GM12878 (cell line): ENCODE results near the gene TBC1D8B. TPM values are rescaled to one million over a fixed set of nuclear protein-coding genes. Genes with fewer than 3 reads are reported as not detected.

Experiments
- ATAC-seq: fragments of 200-7000 bp; cut with Tn5 transposase; 3 replicates; pipeline ENCODE4 v1.9.1; 2020; ENCODE audit warnings: mild to moderate bottlenecking, moderate library complexity
- BruUV-seq: library from RNA; stranded (reverse); fragments of 400-500 nt; replicated peaks from 2 replicates; lab custom pipeline; 2021; lab: Mats Ljungman, UMichigan
- CTCF ChIA-PET: fragments of 300-600 bp; sonication (Branson Sonifier 250); formaldehyde crosslinking; extraction: SDS; loops from one replicate; lab custom pipeline; 2021; ENCODE audit warnings: inconsistent platforms; lab: Yijun Ruan, JAX
- POLR2A ChIA-PET: fragments of 350-600 bp; formaldehyde crosslinking; extraction: SDS; loops from one replicate; lab custom pipeline; 2021; ENCODE audit warnings: inconsistent platforms; lab: Charles Lee
- RAD21 ChIA-PET: fragments of 300-600 bp; sonication (Branson Sonifier 250); formaldehyde crosslinking; loops from one replicate; lab custom pipeline; 2023; ENCODE audit warnings: antibody characterized with exemption; ENCODE audit not compliant: unreplicated experiment; lab: Charles Lee
- SMC1A ChIA-PET: fragments of 300-600 bp; sonication (Branson Sonifier 250); formaldehyde crosslinking; loops from one replicate; lab custom pipeline; 2023; ENCODE audit not compliant: unreplicated experiment, uncharacterized antibody; lab: Charles Lee
- DNase-seq: peaks from one replicate; pipeline ENCODE4 v3.0.0-alpha.2; 2011; ENCODE audit warnings: low read depth, low spot score
- FAIRE-seq: peaks from 3 replicates; lab custom pipeline; 2011; peaks lifted over from hg19 to GRCh38; lab: Jason Lieb, UNC
- H2AFZ ChIP-seq: 2 replicates; pipeline ENCODE4 v1.6.0; 2011; ENCODE audit warnings: low read depth, low read length, control low read depth; ENCODE audit not compliant: control insufficient read depth
- H3K27ac ChIP-seq: 2 replicates; pipeline ENCODE4 v1.5.1; 2011; ENCODE audit warnings: control low read depth; ENCODE audit not compliant: control insufficient read depth, insufficient read depth
- H3K27me3 ChIP-seq, 2 experiments: replicated peaks in 1 of 2; 2 replicates each; pipeline versions ENCODE4 v1.6.0 to v1.6.1; 2011; ENCODE audit warnings: low read length in 1 of 2; ENCODE audit not compliant: control insufficient read depth in 2 of 2, insufficient read depth in 2 of 2
- H3K36me3 ChIP-seq, 2 experiments: 2 replicates each; pipeline ENCODE4 v1.5.1; 2011; ENCODE audit warnings: low read length in 1 of 2; ENCODE audit not compliant: control insufficient read depth in 2 of 2, insufficient read depth in 2 of 2
- H3K4me1 ChIP-seq: 2 replicates; pipeline ENCODE4 v1.6.1; 2011; ENCODE audit warnings: mild to moderate bottlenecking, low read length, moderate library complexity, mixed read lengths; ENCODE audit not compliant: control insufficient read depth, insufficient read depth
- H3K4me2 ChIP-seq: 2 replicates; pipeline ENCODE4 v1.6.0; 2011; ENCODE audit warnings: control low read depth; ENCODE audit not compliant: control insufficient read depth, insufficient read depth
- H3K4me3 ChIP-seq: fragments of 200-600 bp; sonication (generic); 2 replicates; pipeline ENCODE4 v1.5.1; 2016
- H3K79me2 ChIP-seq: 2 replicates; pipeline ENCODE4 v1.6.0; 2011; ENCODE audit warnings: low read length; ENCODE audit not compliant: control insufficient read depth, insufficient read depth
- H3K9ac ChIP-seq: 2 replicates; pipeline ENCODE4 v1.8.0; 2011; ENCODE audit warnings: low read length, control low read depth, mixed read lengths; ENCODE audit not compliant: control insufficient read depth, insufficient read depth
- H3K9me3 ChIP-seq: replicated peaks from 3 replicates; pipeline ENCODE4 v1.5.1; 2011; ENCODE audit warnings: mild to moderate bottlenecking, low read length; ENCODE audit not compliant: control insufficient read depth, insufficient read depth
- H4K20me1 ChIP-seq: 2 replicates; pipeline ENCODE4 v1.6.0; 2011; ENCODE audit not compliant: control insufficient read depth, insufficient read depth
- BRCA1 ChIP-seq: IDR thresholded peaks from 2 replicates; pipeline ENCODE4 v1.6.1; 2011; ENCODE audit warnings: low read depth, low read length, improper control_type of control experiment
- CREM ChIP-seq: IDR thresholded peaks from 2 replicates; pipeline ENCODE4 v1.6.1; 2014; ENCODE audit warnings: antibody characterized with exemption, low read depth
- IRF4 ChIP-seq: IDR thresholded peaks from 2 replicates; pipeline ENCODE4 v1.6.1; 2011; ENCODE audit warnings: low read depth, low read length
- NFXL1 ChIP-seq: fragments of 450-650 bp; IDR thresholded peaks from 2 replicates; pipeline ENCODE4 v1.6.1; 2017; ENCODE audit warnings: antibody characterized with exemption, mild to moderate bottlenecking, borderline replicate concordance
- NFYA ChIP-seq: IDR thresholded peaks from 2 replicates; pipeline ENCODE4 v1.6.1; 2011; ENCODE audit warnings: low read depth, mild to moderate bottlenecking, low read length, improper control_type of control experiment, borderline replicate concordance
- NFYB ChIP-seq: IDR thresholded peaks from 2 replicates; pipeline ENCODE4 v1.6.1; 2011; ENCODE audit warnings: low read depth, mild to moderate bottlenecking, low read length, improper control_type of control experiment, moderate library complexity; ENCODE audit not compliant: insufficient read depth
- SRF ChIP-seq, 2 experiments: IDR thresholded peaks; 2 replicates each; pipeline ENCODE4 v1.6.1; 2011; ENCODE audit warnings: low read depth in 2 of 2, low read length in 2 of 2, mild to moderate bottlenecking in 1 of 2, moderate library complexity in 1 of 2
- SUZ12 ChIP-seq: fragments of 200-600 bp; sonication (generic); IDR thresholded peaks from one replicate; pipeline ENCODE4 v1.6.1; 2018; ENCODE audit warnings: antibody characterized with exemption, mild to moderate bottlenecking; ENCODE audit not compliant: unreplicated experiment
- YBX1 ChIP-seq: fragments of 450-650 bp; IDR thresholded peaks from 2 replicates; pipeline ENCODE4 v1.6.1; 2016; ENCODE audit warnings: antibody characterized with exemption
- WGBS: methylation state at CpG from one replicate; pipeline ENCODE4 v1.1.6; 2016; ENCODE audit warnings: low lambda C conversion rate; ENCODE audit not compliant: insufficient replicate concordance, insufficient coverage; ENCODE audit errors: missing lambda C conversion rate; 5-methylcytosine and 5-hydroxymethylcytosine counted together
- in situ Hi-C: fragments of 300-500 bp; cut with MboI; formaldehyde crosslinking; loops from 9 replicates; pipeline ENCODE4 v1.14.3; 2018; ENCODE audit warnings: mixed read lengths
- intact Hi-C: fragments of 100-400 bp; cut with micrococcal nuclease; formaldehyde crosslinking; loops from one replicate; pipeline ENCODE4 v1.14.2; 2022; ENCODE audit not compliant: unreplicated experiment
- polyA plus RNA-seq, 11 experiments: library from polyadenylated mRNA; depleted of rRNA in 4 of 11; unstranded in 6 of 11; stranded (reverse) in 5 of 11; fragments of >200 nt; fragmentation: Nextera tagmentation in 4 of 11; fragmentation: Illumina TruSeq in 1 of 11; extraction: Ambion mirVana in 4 of 11; extraction: Trizol in 1 of 11; gene quantifications; 1 replicate in 1 of 11; 2 replicates in 10 of 11; pipeline versions ENCODE4 v1.2.1 to v1.2.3, GENCODE V29; 2011 to 2016; ENCODE audit warnings: inconsistent platforms in 2 of 11, missing spikeins in 2 of 11, low read depth in 1 of 11
- total RNA-seq, 4 experiments: library from RNA; depleted of rRNA in 3 of 4; stranded (reverse); fragments of >200 nt in 3 of 4; fragmentation: Illumina TruSeq in 1 of 4; extraction: Trizol in 1 of 4; gene quantifications; 2 replicates each; pipeline versions ENCODE4 v1.2.1 to v1.2.3, GENCODE V29; 2013 to 2021
- TF ChIP-seq, protein P1 (sequence below): IDR thresholded peaks from 2 replicates; pipeline ENCODE4 v1.6.1; 2011; ENCODE audit warnings: low read depth, mild to moderate bottlenecking, low read length, moderate library complexity, borderline replicate concordance; ENCODE audit errors: extremely low read depth

The TBC1D8B gene
- total and polyA plus RNA-seq, 10 of the 15 experiments (the other 5 are each of a cell fraction or from before 2014, with no cell fraction given): 0.95 to 2.6 (median 1.6) TPM

DNA sequence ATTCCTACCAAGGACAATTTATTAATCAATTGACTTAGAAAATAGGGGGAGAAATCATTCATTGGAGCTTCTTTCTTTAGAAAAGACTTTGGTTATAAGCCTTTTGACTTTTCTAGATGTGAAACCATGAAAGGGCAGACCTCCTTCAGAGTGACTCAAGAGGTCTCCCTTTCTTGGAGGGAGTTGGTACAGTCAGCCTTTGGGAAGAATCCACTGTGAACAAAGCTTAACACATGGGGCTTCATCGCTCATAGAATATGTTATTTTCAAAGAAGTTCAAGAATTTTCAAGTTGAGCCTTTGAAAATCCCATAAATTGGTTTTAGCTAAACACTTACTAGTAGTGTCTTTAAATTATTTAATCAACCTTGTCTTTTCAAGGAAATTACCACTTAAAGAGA is 72.7 kb downstream of the TBC1D8B start:
- Histone ChIP-seq H3K79me2 (no peaks in the 10 kb centered on the region), H3K4me2 (no peak overlapping the region), H2AFZ (no peak overlapping the region), H3K27ac (no peak overlapping the region), H3K4me1 (no peaks in the 10 kb centered on the region), H3K36me3 (no peaks in the 10 kb centered on the region), H4K20me1 (no peaks in the 10 kb centered on the region), H3K4me3 (no peak overlapping the region), H3K27me3 (no peaks in the 10 kb centered on the region), H3K9ac (no peak overlapping the region), H3K9me3 (no peaks in the 10 kb centered on the region)
- intact Hi-C loops: no loop called here
- ATAC-seq: no peak
- in situ Hi-C loops: no loop called here
- no peak for DNase-seq
- POLR2A ChIA-PET: no interaction called here
- CTCF ChIA-PET: interaction anchor here (0.6 to 3.5 kb wide), 8 partner anchors 9 to 901 kb away, joined by 3 to 16 read pairs (median 8); no protein-coding TSS in a partner anchor
- no TSS peak for BruUV-seq
- RAD21 ChIA-PET: interaction anchor here (2.4 kb wide), 1 partner anchor 23 kb away, joined by 10 read pairs; no protein-coding TSS in a partner anchor
- FAIRE-seq: no peak
- WGBS: 16% methylated on average over 1 of the region's 1 CpG
- SMC1A ChIA-PET: interaction anchor here (0.6 to 1.8 kb wide), 5 partner anchors 7 to 1710 kb away, joined by 3 to 4 read pairs (median 3); partner anchors contain the start of gene TSC22D3
- TF ChIP-seq, protein P1, sequence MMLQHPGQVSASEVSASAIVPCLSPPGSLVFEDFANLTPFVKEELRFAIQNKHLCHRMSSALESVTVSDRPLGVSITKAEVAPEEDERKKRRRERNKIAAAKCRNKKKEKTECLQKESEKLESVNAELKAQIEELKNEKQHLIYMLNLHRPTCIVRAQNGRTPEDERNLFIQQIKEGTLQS: no peak
- TF ChIP-seq YBX1: no peak
- no peak for TF ChIP-seq IRF4
- TF ChIP-seq CREM: no peak
- TF ChIP-seq NFXL1: no peak
- no peak for TF ChIP-seq NFYA
- TF ChIP-seq NFYB: no peak
- TF ChIP-seq SRF (IDR thresholded peaks at IDR 0.05; ENCODE audit: low read depth in 2 of 2, low read length in 2 of 2): no peak
- TF ChIP-seq BRCA1: no peak
- no peak for TF ChIP-seq SUZ12
